IMR-90 (cell line): ENCODE data around the gene HEATR1. TPM values are rescaled to one million over a fixed set of nuclear protein-coding genes. Genes with fewer than 3 reads are reported as not detected.

Experiments used
- ATAC-seq: fragments of 200-7000 bp; cut with Tn5 transposase; 2 replicates; pipeline ENCODE4 v1.9.1; 2020; ENCODE audit warnings: low read depth, mild to moderate bottlenecking, moderate library complexity
- BruUV-seq: library from RNA; stranded (reverse); fragments of 400-500 nt; replicated peaks from 2 replicates; lab custom pipeline; 2021; lab: Mats Ljungman, UMichigan
- CTCF ChIA-PET: fragments of 300-600 bp; formaldehyde crosslinking; extraction: SDS; loops from one replicate; lab custom pipeline; 2021; ENCODE audit warnings: antibody characterized with exemption; lab: Yijun Ruan, JAX
- POLR2A ChIA-PET: fragments of 300-600 bp; sonication (Branson Sonifier 250); formaldehyde crosslinking; loops from one replicate; lab custom pipeline; 2022; ENCODE audit warnings: antibody characterized with exemption; ENCODE audit not compliant: unreplicated experiment; lab: Charles Lee
- DNase-seq: peaks from one replicate; pipeline ENCODE4 v3.0.0; 2013
- H2AFZ ChIP-seq: replicated peaks from 2 replicates; pipeline ENCODE3; 2013; ENCODE audit warnings: low read length, mild to moderate bottlenecking; ENCODE audit not compliant: poor library complexity
- H2AK5ac ChIP-seq: 2 replicates; pipeline ENCODE4 v1.6.1; 2013; ENCODE audit warnings: low read depth, low read length, inconsistent platforms
- H2AK9ac ChIP-seq: replicated peaks from 2 replicates; pipeline ENCODE3; 2013; ENCODE audit warnings: mild to moderate bottlenecking, low read depth, low read length, moderate library complexity; ENCODE audit not compliant: poor library complexity
- H2BK120ac ChIP-seq: 2 replicates; pipeline ENCODE4 v1.6.1; 2013; ENCODE audit warnings: low read depth, low read length, inconsistent platforms
- H2BK15ac ChIP-seq: 3 replicates; pipeline ENCODE4 v1.6.1; 2013; ENCODE audit warnings: low read depth, low read length, inconsistent platforms
- H2BK20ac ChIP-seq: 2 replicates; pipeline ENCODE4 v1.6.1; 2013; ENCODE audit warnings: low read depth, mild to moderate bottlenecking, inconsistent platforms, low read length, moderate library complexity
- H2BK5ac ChIP-seq: 2 replicates; pipeline ENCODE4 v1.6.1; 2013; ENCODE audit warnings: mild to moderate bottlenecking, low read depth, low read length, inconsistent platforms; ENCODE audit not compliant: poor library complexity, severe bottlenecking
- H3K14ac ChIP-seq: replicated peaks from 2 replicates; pipeline ENCODE4 v1.6.1; 2013; ENCODE audit warnings: low read depth, low read length, inconsistent platforms
- H3K18ac ChIP-seq: 2 replicates; pipeline ENCODE4 v1.6.1; 2013; ENCODE audit warnings: low read depth, low read length, control low read depth
- H3K23ac ChIP-seq: 2 replicates; pipeline ENCODE4 v1.6.1; 2013; ENCODE audit warnings: low read depth, low read length, inconsistent platforms
- H3K27ac ChIP-seq: 2 replicates; pipeline ENCODE4 v1.5.1; 2013; ENCODE audit warnings: mild to moderate bottlenecking, control low read depth, low read length; ENCODE audit not compliant: insufficient read depth
- H3K27me3 ChIP-seq: 2 replicates; pipeline ENCODE4 v1.6.1; 2013; ENCODE audit warnings: low read length; ENCODE audit not compliant: control insufficient read depth, insufficient read depth
- H3K36me3 ChIP-seq: 2 replicates; pipeline ENCODE4 v1.6.1; 2013; ENCODE audit warnings: low read length, mixed read lengths; ENCODE audit not compliant: control insufficient read depth, insufficient read depth
- H3K4ac ChIP-seq: 2 replicates; pipeline ENCODE4 v1.6.1; 2013; ENCODE audit warnings: low read depth, low read length, inconsistent platforms
- H3K4me1 ChIP-seq: 2 replicates; pipeline ENCODE4 v1.6.1; 2013; ENCODE audit warnings: low read length, mixed read lengths; ENCODE audit not compliant: control insufficient read depth, insufficient read depth
- H3K4me2 ChIP-seq: 2 replicates; pipeline ENCODE4 v1.6.1; 2013; ENCODE audit warnings: low read depth, mild to moderate bottlenecking, control low read depth, low read length, moderate library complexity
- H3K4me3 ChIP-seq: 2 replicates; pipeline ENCODE4 v1.5.1; 2013; ENCODE audit warnings: low read depth, mild to moderate bottlenecking, control low read depth, low read length, moderate library complexity; ENCODE audit not compliant: insufficient read depth
- H3K56ac ChIP-seq: 2 replicates; pipeline ENCODE4 v1.6.1; 2013; ENCODE audit warnings: low read length, inconsistent platforms; ENCODE audit not compliant: insufficient read depth; ENCODE audit errors: extremely low read depth
- H3K79me1 ChIP-seq, 2 experiments: 2 replicates each; pipeline ENCODE4 v1.6.1; 2013; ENCODE audit warnings: low read length in 2 of 2, inconsistent platforms in 1 of 2, low read depth in 1 of 2
- H3K9ac ChIP-seq: 2 replicates; pipeline ENCODE4 v1.6.1; 2013; ENCODE audit warnings: low read depth, low read length, control low read depth
- H3K9me1 ChIP-seq: 2 replicates; pipeline ENCODE4 v1.6.1; 2013; ENCODE audit warnings: low read length, inconsistent platforms; ENCODE audit not compliant: insufficient read depth
- H3K9me3 ChIP-seq: 2 replicates; pipeline ENCODE4 v1.6.1; 2013; ENCODE audit warnings: low read length; ENCODE audit not compliant: control insufficient read depth, insufficient read depth
- H4K20me1 ChIP-seq: 2 replicates; pipeline ENCODE4 v1.6.1; 2013; ENCODE audit warnings: low read length, inconsistent platforms; ENCODE audit not compliant: insufficient read depth
- H4K5ac ChIP-seq: 2 replicates; pipeline ENCODE4 v1.6.1; 2013; ENCODE audit warnings: mild to moderate bottlenecking, low read depth, low read length, control low read depth
- H4K8ac ChIP-seq, 2 experiments: 2 replicates each; pipeline ENCODE4 v1.6.1; 2013; ENCODE audit warnings: low read depth in 2 of 2, low read length in 2 of 2, control low read depth in 1 of 2, inconsistent platforms in 1 of 2
- H4K91ac ChIP-seq: 2 replicates; pipeline ENCODE4 v1.6.1; 2013; ENCODE audit warnings: low read depth, low read length, inconsistent platforms; ENCODE audit not compliant: insufficient read depth
- CEBPB ChIP-seq: IDR thresholded peaks from 2 replicates; pipeline ENCODE4 v1.6.1; 2012; ENCODE audit warnings: low read depth, low read length, improper control_type of control experiment
- CHD1 ChIP-seq: IDR thresholded peaks from 2 replicates; pipeline ENCODE4 v1.6.1; 2012; ENCODE audit warnings: low read depth, low read length, improper control_type of control experiment
- MAFK ChIP-seq: IDR thresholded peaks from 2 replicates; pipeline ENCODE4 v1.6.1; 2012; ENCODE audit warnings: low read depth, low read length, improper control_type of control experiment
- MAZ ChIP-seq: IDR thresholded peaks from 2 replicates; pipeline ENCODE4 v1.6.1; 2012; ENCODE audit warnings: low read depth, mild to moderate bottlenecking, low read length, improper control_type of control experiment, moderate library complexity, borderline replicate concordance
- MXI1 ChIP-seq: IDR thresholded peaks from 2 replicates; pipeline ENCODE4 v1.6.1; 2012; ENCODE audit warnings: low read depth, mild to moderate bottlenecking, low read length, moderate library complexity, borderline replicate concordance
- NFE2L2 ChIP-seq: fragments of 150-350 bp; IDR thresholded peaks from 2 replicates; pipeline ENCODE4 v1.6.1; 2016; ENCODE audit warnings: low read depth, mild to moderate bottlenecking, low read length
- POLR2A ChIP-seq: IDR thresholded peaks from 2 replicates; pipeline ENCODE4 v1.6.1; 2012; ENCODE audit warnings: mild to moderate bottlenecking, low read depth, low read length
- RCOR1 ChIP-seq: IDR thresholded peaks from 2 replicates; pipeline ENCODE4 v1.6.1; 2012; ENCODE audit warnings: mild to moderate bottlenecking, low read length, improper control_type of control experiment; ENCODE audit not compliant: insufficient replicate concordance
- RFX5 ChIP-seq: IDR thresholded peaks from 2 replicates; pipeline ENCODE4 v1.8.0; 2012; ENCODE audit warnings: low read depth, mild to moderate bottlenecking, low read length, moderate library complexity
- WGBS, 2 experiments: methylation state at CpG; one replicate each; pipeline versions ENCODE4 v1.1.5 to v1.1.7; 2013; ENCODE audit warnings: missing lambda C conversion rate in 2 of 2; ENCODE audit not compliant: insufficient read length in 1 of 2; ENCODE audit errors: extremely low coverage in 2 of 2; 5-methylcytosine and 5-hydroxymethylcytosine counted together
- dilution Hi-C: fragments of 300-500 bp; cut with HindIII; formaldehyde crosslinking; loops from one replicate; pipeline ENCODE4 v1.14.3; 2018; ENCODE audit warnings: low sequenced_read_pairs; ENCODE audit not compliant: unreplicated experiment
- in situ Hi-C: fragments of 300-500 bp; cut with MboI; formaldehyde crosslinking; loops from 3 replicates; pipeline ENCODE4 v1.14.3; 2019; ENCODE audit warnings: low sequenced_read_pairs, inconsistent platforms, mixed read lengths
- intact Hi-C: fragments of 100-400 bp; cut with micrococcal nuclease; formaldehyde crosslinking; loops from 2 replicates; pipeline ENCODE4 v1.10.0; 2022
- polyA plus RNA-seq, 3 experiments: library from polyadenylated mRNA; depleted of rRNA; stranded (reverse); fragments of >200 nt; gene quantifications; 2 replicates each; pipeline ENCODE4 v1.2.3, GENCODE V29; 2012; ENCODE audit warnings: low replicate concordance in 1 of 3
- total RNA-seq: library from RNA; depleted of rRNA; stranded (reverse); fragments of >200 nt; gene quantifications from 2 replicates; pipeline ENCODE4 v1.2.3, GENCODE V29; 2012
- TF ChIP-seq, protein P1 (sequence below): fragments of 150-350 bp; IDR thresholded peaks from 2 replicates; pipeline ENCODE4 v1.6.1; 2017; ENCODE audit warnings: mild to moderate bottlenecking, antibody characterized with exemption, low read length, low read depth
- TF ChIP-seq, protein P2 (sequence below): conservative IDR thresholded peaks from 2 replicates; pipeline ENCODE4 v1.5.1; 2012; ENCODE audit warnings: mild to moderate bottlenecking, low read depth, low read length, improper control_type of control experiment

The HEATR1 gene
- total and polyA plus RNA-seq, 2 of the 4 experiments (the other 2 are of a cell fraction) = 8.5 to 53.8 TPM

DNA sequence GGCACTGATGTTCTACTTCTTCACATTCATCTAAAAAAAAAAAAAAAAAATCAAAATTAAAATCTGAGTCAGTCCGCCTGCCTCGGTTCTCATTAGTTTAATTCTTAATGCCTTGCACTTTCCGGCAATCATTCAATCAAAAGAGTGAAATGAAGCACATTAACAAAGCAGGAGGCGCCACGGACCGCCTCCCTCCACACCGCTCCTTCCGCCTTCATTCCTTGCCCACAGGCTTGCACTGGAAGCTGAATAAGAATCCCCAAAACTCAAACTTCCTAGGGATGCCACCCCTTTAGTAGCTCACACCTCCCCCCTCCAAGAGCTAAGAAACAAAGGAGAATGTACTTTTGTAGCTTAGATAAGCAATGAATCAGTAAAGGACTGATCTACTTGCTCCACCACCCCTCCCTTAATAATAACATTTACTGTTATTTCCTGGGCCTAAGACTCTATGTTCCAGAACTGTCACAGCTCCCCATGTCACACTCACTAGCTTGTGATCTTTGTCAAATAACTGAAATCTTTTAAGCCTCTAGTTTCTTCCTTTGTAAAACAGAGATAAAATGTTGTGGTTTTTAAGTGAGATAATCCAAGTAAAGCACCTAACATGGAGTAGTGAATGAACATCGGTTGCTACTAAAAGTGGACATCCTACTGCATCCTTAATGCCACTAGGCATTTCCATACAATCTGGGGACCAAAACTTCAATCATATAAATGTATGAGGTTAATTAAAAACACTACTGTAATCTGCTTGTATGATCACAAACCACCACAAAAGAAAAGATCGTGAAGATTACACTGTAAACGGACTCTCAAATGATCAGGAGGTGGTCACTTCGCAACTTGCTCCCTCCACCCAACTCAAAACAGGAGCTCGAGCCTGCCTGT, 53.1 kb downstream of the HEATR1 start:
- POLR2A ChIA-PET = no interaction called here
- Histone ChIP-seq H3K4me2 (no peak overlapping the region), H2AK9ac (no peak overlapping the region), H3K79me1 (peaks cover 0 to 3% of the 10 kb centered on the region in 2 experiments; a peak in 1 of 4 replicates), H3K14ac (no peak overlapping the region), H2AK5ac (no peak overlapping the region), H2BK20ac (no peak overlapping the region), H3K36me3 (peaks cover 49% of the 10 kb centered on the region), H3K9ac (no peak overlapping the region), H4K8ac (no peak overlapping the region), H2BK120ac (no peak overlapping the region), H3K18ac (no peak overlapping the region), H2BK5ac (no peak overlapping the region), H3K23ac (no peak overlapping the region), H4K91ac (no peak overlapping the region), H3K9me1 (no peaks in the 10 kb centered on the region), H3K56ac (no peak overlapping the region), H3K4me3 (no peak overlapping the region), H4K20me1 (no peaks in the 10 kb centered on the region), H3K9me3 (no peaks in the 10 kb centered on the region), H3K27ac (no peak overlapping the region), H4K5ac (no peak overlapping the region), H3K4ac (no peak overlapping the region), H3K4me1 (peaks cover 2% of the 10 kb centered on the region), H2AFZ (no peak overlapping the region), H3K27me3 (no peaks in the 10 kb centered on the region), H2BK15ac (no peak overlapping the region)
- DNase-seq (no peak), ATAC-seq (no peak)
- dilution Hi-C loops = no loop called here
- no peak for TF ChIP-seq CEBPB
- no peak for TF ChIP-seq MAFK
- no peak for TF ChIP-seq POLR2A
- TF ChIP-seq MAZ = no peak
- TF ChIP-seq, protein P1, sequence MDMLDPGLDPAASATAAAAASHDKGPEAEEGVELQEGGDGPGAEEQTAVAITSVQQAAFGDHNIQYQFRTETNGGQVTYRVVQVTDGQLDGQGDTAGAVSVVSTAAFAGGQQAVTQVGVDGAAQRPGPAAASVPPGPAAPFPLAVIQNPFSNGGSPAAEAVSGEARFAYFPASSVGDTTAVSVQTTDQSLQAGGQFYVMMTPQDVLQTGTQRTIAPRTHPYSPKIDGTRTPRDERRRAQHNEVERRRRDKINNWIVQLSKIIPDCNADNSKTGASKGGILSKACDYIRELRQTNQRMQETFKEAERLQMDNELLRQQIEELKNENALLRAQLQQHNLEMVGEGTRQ = no peak
- no peak for TF ChIP-seq MXI1
- no peak for TF ChIP-seq RFX5
- TF ChIP-seq CHD1 = no peak
- TF ChIP-seq, protein P2, sequence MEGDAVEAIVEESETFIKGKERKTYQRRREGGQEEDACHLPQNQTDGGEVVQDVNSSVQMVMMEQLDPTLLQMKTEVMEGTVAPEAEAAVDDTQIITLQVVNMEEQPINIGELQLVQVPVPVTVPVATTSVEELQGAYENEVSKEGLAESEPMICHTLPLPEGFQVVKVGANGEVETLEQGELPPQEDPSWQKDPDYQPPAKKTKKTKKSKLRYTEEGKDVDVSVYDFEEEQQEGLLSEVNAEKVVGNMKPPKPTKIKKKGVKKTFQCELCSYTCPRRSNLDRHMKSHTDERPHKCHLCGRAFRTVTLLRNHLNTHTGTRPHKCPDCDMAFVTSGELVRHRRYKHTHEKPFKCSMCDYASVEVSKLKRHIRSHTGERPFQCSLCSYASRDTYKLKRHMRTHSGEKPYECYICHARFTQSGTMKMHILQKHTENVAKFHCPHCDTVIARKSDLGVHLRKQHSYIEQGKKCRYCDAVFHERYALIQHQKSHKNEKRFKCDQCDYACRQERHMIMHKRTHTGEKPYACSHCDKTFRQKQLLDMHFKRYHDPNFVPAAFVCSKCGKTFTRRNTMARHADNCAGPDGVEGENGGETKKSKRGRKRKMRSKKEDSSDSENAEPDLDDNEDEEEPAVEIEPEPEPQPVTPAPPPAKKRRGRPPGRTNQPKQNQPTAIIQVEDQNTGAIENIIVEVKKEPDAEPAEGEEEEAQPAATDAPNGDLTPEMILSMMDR = no peak
- no peak for TF ChIP-seq RCOR1
- no peak for TF ChIP-seq NFE2L2
- in situ Hi-C loops = no loop called here
- intact Hi-C loops = loop anchor here (5.0 kb wide), 1 partner anchor 36 kb away; no protein-coding TSS in a partner anchor
- CTCF ChIA-PET = interaction anchor here (1.5 kb wide), 1 partner anchor 446 kb away, joined by 3 read pairs; no protein-coding TSS in a partner anchor
- BruUV-seq = no TSS peak
- WGBS, 2 experiments = 100% methylated on average over 1 of the region's 13 CpGs; no CpG with 5 or more reads in 1 of the 2 experiments
